Ascending aorta (tissue), 2 donors: ENCODE results near the gene CELSR3. TPM values are rescaled to one million over a fixed set of nuclear protein-coding genes. Genes with fewer than 3 reads are reported as not detected.
A peak's percentile ranks its signal among the peaks of the same experiment; 100 is the strongest.

Experiments
- DNase-seq, 2 donors: peaks; one replicate each; pipeline ENCODE4 v3.0.0-alpha.2; 2019; ENCODE audit warnings: low spot score in 2 of 2
- H3K27ac ChIP-seq, 2 donors: fragments of 200-600 bp; sonication (generic); one replicate each; pipeline ENCODE4 v1.5.1; 2016 to 2017; ENCODE audit warnings: mild to moderate bottlenecking in 1 of 2
- H3K27me3 ChIP-seq: fragments of 200-600 bp; sonication (generic); one replicate; pipeline ENCODE4 v1.5.1; 2017
- H3K36me3 ChIP-seq, 2 donors: fragments of 200-600 bp; sonication (generic); one replicate each; pipeline ENCODE4 v1.5.1; 2016
- H3K4me1 ChIP-seq, 2 donors: fragments of 200-600 bp; sonication (generic); one replicate each; pipeline ENCODE4 v1.5.1; 2016 to 2017; ENCODE audit warnings: mild to moderate bottlenecking in 1 of 2
- H3K4me3 ChIP-seq, 2 donors: fragments of 200-600 bp; sonication (generic); one replicate each; pipeline ENCODE4 v1.5.1; 2016 to 2017; ENCODE audit warnings: mild to moderate bottlenecking in 1 of 2
- H3K9me3 ChIP-seq, 2 donors: fragments of 200-600 bp; sonication (generic); one replicate each; pipeline ENCODE4 v1.5.1; 2016
- intact Hi-C: fragments of 100-400 bp; cut with DNase I; formaldehyde crosslinking; loops from one replicate; pipeline ENCODE4 v1.15.1; 2023
- total RNA-seq: library from RNA; depleted of rRNA; stranded (reverse); fragments of >200 nt; gene quantifications from one replicate; pipeline ENCODE4 v1.1.0, GENCODE V29; 2016
- TF ChIP-seq, protein P1 (sequence below), 3 experiments: fragments of 200-600 bp in 2 of 3; fragments of 450-650 bp in 1 of 3; sonication (generic) in 2 of 3; IDR thresholded peaks; one replicate each; pipeline ENCODE4 v1.5.1; 2016 to 2019; ENCODE audit warnings: antibody characterized with exemption in 3 of 3, mild to moderate bottlenecking in 1 of 3, moderate library complexity in 1 of 3

The CELSR3 gene
- total RNA-seq, 1 donor from 2014 or later, result 2.6 TPM

- peaks cover 34 to 36% of the 10 kb centered on the region in 2 donors for H3K36me3 ChIP-seq
- H3K9me3 ChIP-seq, result no peaks in the 10 kb centered on the region
- TF ChIP-seq, protein P1, sequence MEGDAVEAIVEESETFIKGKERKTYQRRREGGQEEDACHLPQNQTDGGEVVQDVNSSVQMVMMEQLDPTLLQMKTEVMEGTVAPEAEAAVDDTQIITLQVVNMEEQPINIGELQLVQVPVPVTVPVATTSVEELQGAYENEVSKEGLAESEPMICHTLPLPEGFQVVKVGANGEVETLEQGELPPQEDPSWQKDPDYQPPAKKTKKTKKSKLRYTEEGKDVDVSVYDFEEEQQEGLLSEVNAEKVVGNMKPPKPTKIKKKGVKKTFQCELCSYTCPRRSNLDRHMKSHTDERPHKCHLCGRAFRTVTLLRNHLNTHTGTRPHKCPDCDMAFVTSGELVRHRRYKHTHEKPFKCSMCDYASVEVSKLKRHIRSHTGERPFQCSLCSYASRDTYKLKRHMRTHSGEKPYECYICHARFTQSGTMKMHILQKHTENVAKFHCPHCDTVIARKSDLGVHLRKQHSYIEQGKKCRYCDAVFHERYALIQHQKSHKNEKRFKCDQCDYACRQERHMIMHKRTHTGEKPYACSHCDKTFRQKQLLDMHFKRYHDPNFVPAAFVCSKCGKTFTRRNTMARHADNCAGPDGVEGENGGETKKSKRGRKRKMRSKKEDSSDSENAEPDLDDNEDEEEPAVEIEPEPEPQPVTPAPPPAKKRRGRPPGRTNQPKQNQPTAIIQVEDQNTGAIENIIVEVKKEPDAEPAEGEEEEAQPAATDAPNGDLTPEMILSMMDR (IDR thresholded peaks at IDR 0.05), result no peak
- H3K4me3 ChIP-seq, result no peak overlapping the region
- H3K27me3 ChIP-seq, result no peaks in the 10 kb centered on the region
- peaks cover 9 to 23% of the 10 kb centered on the region in 2 donors for H3K4me1 ChIP-seq
- no peak for DNase-seq
- intact Hi-C loops, result no loop called here
- peak overlapping the region; percentile 93 to 96 for H3K27ac ChIP-seq
These were observed 33.9 kb upstream of the CELSR3 start for GRCh38 chr3:48696601-48697000.

- Histone ChIP-seq H3K27me3 (no peaks in the 10 kb centered on the region), H3K36me3 (peaks cover 38 to 41% of the 10 kb centered on the region in 2 donors), H3K4me1 (peaks cover 9 to 23% of the 10 kb centered on the region in 2 donors), H3K9me3 (no peaks in the 10 kb centered on the region), H3K27ac (peak overlapping the region; percentile 93 to 96), H3K4me3 (no peak overlapping the region)
- no peak for DNase-seq
- TF ChIP-seq, protein P1 (IDR thresholded peaks at IDR 0.05), result no peak
- intact Hi-C loops, result no loop called here
These were observed 33.5 kb upstream of the CELSR3 start for GRCh38 chr3:48696156-48696555.

GRCh38 chr3:48695393-48695753, 32.7 kb upstream of the CELSR3 start:
- TF ChIP-seq, protein P1 (IDR thresholded peaks at IDR 0.05), result no peak
- H3K4me3 ChIP-seq, result peak overlapping the region; percentile 41 to 61
- H3K27ac ChIP-seq, result peak overlapping the region; percentile 93 to 96
- H3K4me1 ChIP-seq, result peaks cover 9 to 23% of the 10 kb centered on the region in 2 donors
- intact Hi-C loops, result no loop called here
- DNase-seq, result peak in 1 of 2 donors; percentile 79
- no peaks in the 10 kb centered on the region for H3K9me3 ChIP-seq
- no peaks in the 10 kb centered on the region for H3K27me3 ChIP-seq
- peaks cover 46 to 49% of the 10 kb centered on the region in 2 donors for H3K36me3 ChIP-seq

DNA sequence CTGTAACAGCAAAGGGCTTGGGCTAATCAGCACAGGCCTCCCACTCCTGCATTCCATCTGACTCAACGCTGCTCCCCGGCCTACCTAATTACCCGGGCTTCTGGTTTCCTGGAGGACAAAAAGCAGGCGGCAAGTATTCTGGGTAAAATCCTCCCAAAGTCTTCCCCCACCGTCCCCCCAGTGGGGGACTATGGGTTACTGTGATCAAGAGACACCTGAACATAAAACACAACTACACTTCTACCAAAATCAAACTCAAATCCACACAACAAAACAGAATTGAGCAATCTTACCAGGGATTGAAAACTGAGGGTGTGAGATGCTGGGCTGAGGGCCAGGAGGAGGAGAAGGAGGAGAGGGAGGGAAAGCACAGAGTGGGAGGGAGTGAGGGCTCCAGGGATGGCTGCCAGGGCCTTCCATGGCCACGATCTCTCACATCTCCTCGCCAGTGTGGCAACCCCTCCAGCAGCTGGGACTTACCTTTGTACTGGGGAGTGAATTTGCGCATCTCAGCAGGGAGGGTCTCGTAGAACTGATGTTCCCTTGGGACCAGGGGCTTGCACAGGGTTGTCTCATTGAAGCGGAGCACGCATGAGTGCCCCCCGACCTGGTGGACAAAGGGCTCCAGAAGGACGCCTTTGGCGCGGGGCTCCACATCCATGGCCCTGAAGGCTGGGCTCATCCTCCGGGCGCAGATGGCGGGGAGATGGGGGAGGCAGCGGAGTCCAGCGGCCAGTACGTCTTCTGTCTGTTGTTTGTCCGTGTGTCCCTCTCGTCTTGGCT, 32.1 kb upstream of the CELSR3 start:
- Histone ChIP-seq H3K27me3 (no peaks in the 10 kb centered on the region), H3K27ac (peak overlapping the region; percentile 93 to 96), H3K36me3 (peaks cover 52 to 54% of the 10 kb centered on the region in 2 donors), H3K9me3 (no peaks in the 10 kb centered on the region), H3K4me3 (peak overlapping the region; percentile 41 to 61), H3K4me1 (peaks cover 9 to 23% of the 10 kb centered on the region in 2 donors)
- TF ChIP-seq, protein P1 (IDR thresholded peaks at IDR 0.05), result no peak
- intact Hi-C loops, result loop anchor here (1.0 kb wide), 1 partner anchor 22 kb away; the partner anchor contains the start of gene IP6K2
- peak in 1 of 2 donors; percentile 91 for DNase-seq

GRCh38 chr3:48693826-48694225, 31.1 kb upstream of the CELSR3 start:
- H3K4me1 ChIP-seq, result peaks cover 9 to 23% of the 10 kb centered on the region in 2 donors
- intact Hi-C loops, result loop anchor here (1.0 kb wide), 1 partner anchor 23 kb away; the partner anchor contains the start of gene IP6K2
- peaks cover 56 to 61% of the 10 kb centered on the region in 2 donors for H3K36me3 ChIP-seq
- H3K4me3 ChIP-seq, result peak overlapping the region; percentile 6 to 61
- no peaks in the 10 kb centered on the region for H3K27me3 ChIP-seq
- H3K27ac ChIP-seq, result peak overlapping the region; percentile 93 to 96
- no peaks in the 10 kb centered on the region for H3K9me3 ChIP-seq
- TF ChIP-seq, protein P1 (IDR thresholded peaks at IDR 0.05), result no peak
- DNase-seq, result no peak
